Naive B cell (primary cell): ENCODE measurements around the gene TMPRSS13. TPM values are rescaled to one million over a fixed set of nuclear protein-coding genes. Genes with fewer than 3 reads are reported as not detected.
"Not testable (repeated sequence)": the region's sequence is repeated elsewhere in the genome, so short reads cannot be mapped to it uniquely, and the experiment has no call there.

ENCODE experiments used
- ATAC-seq, 2 donors: fragments of 150-1000 bp; cut with Tn5 transposase; 2 replicates each; pipeline ENCODE4 v1.10.0; 2021; ENCODE audit warnings: low read depth in 2 of 2, mild to moderate bottlenecking in 2 of 2, moderate library complexity in 2 of 2
- DNase-seq: peaks from one replicate; pipeline ENCODE4 v3.0.0; 2022
- H3K27ac Mint-ChIP-seq, 6 donors: one replicate each; pipeline ENCODE4 v1.8.0; 2020 to 2022; ENCODE audit warnings: mild to moderate bottlenecking in 6 of 6, mixed read lengths in 6 of 6, moderate library complexity in 5 of 6, inconsistent platforms in 2 of 6
- H3K27me3 Mint-ChIP-seq, 3 donors: one replicate each; pipeline ENCODE4 v1.8.0; 2021 to 2022; ENCODE audit warnings: mixed read lengths in 3 of 3, mild to moderate bottlenecking in 1 of 3
- H3K36me3 Mint-ChIP-seq, 2 donors: one replicate each; pipeline ENCODE4 v1.8.0; 2020 to 2022; ENCODE audit warnings: mixed read lengths in 2 of 2, inconsistent platforms in 1 of 2, mild to moderate bottlenecking in 1 of 2
- H3K4me1 Mint-ChIP-seq, 3 donors: one replicate each; pipeline ENCODE4 v1.8.0; 2020 to 2022; ENCODE audit warnings: mixed read lengths in 3 of 3, inconsistent platforms in 1 of 3, mild to moderate bottlenecking in 1 of 3, moderate library complexity in 1 of 3
- H3K4me3 Mint-ChIP-seq, 8 donors: one replicate each; pipeline ENCODE4 v1.8.0; 2020 to 2022; ENCODE audit warnings: mild to moderate bottlenecking in 8 of 8, mixed read lengths in 8 of 8, moderate library complexity in 8 of 8, inconsistent platforms in 2 of 8
- H3K9me3 Mint-ChIP-seq, 7 donors: one replicate each; pipeline ENCODE4 v1.8.0; 2020 to 2022; ENCODE audit warnings: mixed read lengths in 7 of 7, mild to moderate bottlenecking in 5 of 7, inconsistent platforms in 2 of 7, moderate library complexity in 1 of 7
- polyA plus RNA-seq, 6 donors: library from polyadenylated mRNA; unstranded; fragments of 300-500 nt; fragmentation: Illumina TruSeq; gene quantifications; one replicate each; pipeline ENCODE4 v1.2.3, GENCODE V29; 2021; ENCODE audit warnings: low read depth in 6 of 6

Gene TMPRSS13
- polyA plus RNA-seq, 6 donors from 2014 or later = 0.24 to 0.87 (median 0.84) TPM; not detected in 1

GRCh38 chr11:117932426-117932825, 3.2 kb upstream of the TMPRSS13 start:
- DNase-seq (no peak), ATAC-seq (no peak)
- Mint-ChIP-seq H3K27ac (peak overlapping the region in 2 of 6 donors; percentile 40 to 57), H3K4me1 (peaks cover 13 to 19% (median 15%) of the 10 kb centered on the region in 3 donors), H3K27me3 (peaks cover 4 to 14% (median 9%) of the 10 kb centered on the region in 3 donors), H3K36me3 (no peaks in the 10 kb centered on the region), H3K4me3 (no peak overlapping the region), H3K9me3 (no peaks in the 10 kb centered on the region)

- peaks cover 13 to 19% (median 15%) of the 10 kb centered on the region in 3 donors for H3K4me1 Mint-ChIP-seq
- H3K4me3 Mint-ChIP-seq = no peak overlapping the region
Measured at GRCh38 chr11:117931971-117932370, 2.8 kb upstream of the TMPRSS13 start.

GRCh38 chr11:117931331-117931950, 2.2 kb upstream of the TMPRSS13 start:
- Mint-ChIP-seq H3K36me3 (no peaks in the 10 kb centered on the region), H3K4me3 (no peak overlapping the region), H3K27me3 (peaks cover 4 to 14% (median 9%) of the 10 kb centered on the region in 3 donors), H3K9me3 (no peaks in the 10 kb centered on the region), H3K27ac (peak overlapping the region in 1 of 6 donors; percentile 23), H3K4me1 (peaks cover 13 to 19% (median 15%) of the 10 kb centered on the region in 3 donors)
- DNase-seq = no peak
- no peak for ATAC-seq

More at GRCh38 chr11:117931971-117932370, 2.8 kb upstream of the TMPRSS13 start:
- no peak for ATAC-seq
- H3K36me3 Mint-ChIP-seq = no peaks in the 10 kb centered on the region
- H3K9me3 Mint-ChIP-seq = no peaks in the 10 kb centered on the region
- peaks cover 4 to 14% (median 9%) of the 10 kb centered on the region in 3 donors for H3K27me3 Mint-ChIP-seq
- DNase-seq = no peak
- peak overlapping the region in 1 of 6 donors; percentile 40 for H3K27ac Mint-ChIP-seq

- ATAC-seq = peak in 1 of 2 donors; percentile 50
- H3K9me3 Mint-ChIP-seq = no peaks in the 10 kb centered on the region
- no peak for DNase-seq
- peak overlapping the region in 3 of 6 donors; percentile 37 to 88 (median 53) for H3K27ac Mint-ChIP-seq
- H3K4me1 Mint-ChIP-seq = peaks cover 13 to 19% (median 15%) of the 10 kb centered on the region in 3 donors
- H3K27me3 Mint-ChIP-seq = peaks cover 4 to 16% (median 9%) of the 10 kb centered on the region in 3 donors
- H3K4me3 Mint-ChIP-seq = peak overlapping the region in 2 of 8 donors; percentile 16 to 54
- H3K36me3 Mint-ChIP-seq = no peaks in the 10 kb centered on the region
Measured at GRCh38 chr11:117930668-117931330, 1.6 kb upstream of the TMPRSS13 start.

- ATAC-seq = no peak
- H3K27ac Mint-ChIP-seq = peak overlapping the region in 1 of 6 donors; percentile 88
Measured at GRCh38 chr11:117929916-117930570, 841 bp upstream of the TMPRSS13 start.

GRCh38 chr11:117928446-117929141, 608 bp downstream of the TMPRSS13 start:
- Mint-ChIP-seq H3K4me1 (peaks cover 13 to 19% (median 15%) of the 10 kb centered on the region in 3 donors), H3K4me3 (no peak overlapping the region), H3K27me3 (peaks cover 3 to 16% (median 9%) of the 10 kb centered on the region in 3 donors), H3K36me3 (no peaks in the 10 kb centered on the region), H3K9me3 (no peaks in the 10 kb centered on the region), H3K27ac (peak overlapping the region in 3 of 6 donors; percentile 26 to 79 (median 71))
- ATAC-seq = no peak
- no peak for DNase-seq

More at GRCh38 chr11:117929916-117930570, 841 bp upstream of the TMPRSS13 start:
- peaks cover 4 to 21% (median 9%) of the 10 kb centered on the region in 3 donors for H3K27me3 Mint-ChIP-seq
- H3K36me3 Mint-ChIP-seq = no peaks in the 10 kb centered on the region
- H3K9me3 Mint-ChIP-seq = no peaks in the 10 kb centered on the region
- peaks cover 13 to 19% (median 15%) of the 10 kb centered on the region in 3 donors for H3K4me1 Mint-ChIP-seq
- no peak for DNase-seq
- H3K4me3 Mint-ChIP-seq = peak overlapping the region in 2 of 8 donors; percentile 16 to 51

- Mint-ChIP-seq H3K27me3 (peaks cover 0 to 16% (median 9%) of the 10 kb centered on the region in 3 donors), H3K27ac (no peak overlapping the region), H3K4me1 (peaks cover 13 to 19% (median 15%) of the 10 kb centered on the region in 3 donors), H3K36me3 (no peaks in the 10 kb centered on the region), H3K9me3 (no peaks in the 10 kb centered on the region), H3K4me3 (no peak overlapping the region)
- no peak for DNase-seq
- ATAC-seq = no peak
Measured at GRCh38 chr11:117927926-117928325, 1.3 kb downstream of the TMPRSS13 start.

- H3K4me1 Mint-ChIP-seq = peaks cover 7 to 13% (median 11%) of the 10 kb centered on the region in 3 donors
- not testable (repeated sequence) for H3K27ac Mint-ChIP-seq, ATAC-seq, DNase-seq, H3K9me3 Mint-ChIP-seq, H3K4me3 Mint-ChIP-seq, H3K36me3 Mint-ChIP-seq
- peaks cover 0 to 18% (median 9%) of the 10 kb centered on the region in 3 donors for H3K27me3 Mint-ChIP-seq
Measured at GRCh38 chr11:117926166-117926565, 3.0 kb downstream of the TMPRSS13 start.

- H3K4me3 Mint-ChIP-seq = no peak overlapping the region
- H3K36me3 Mint-ChIP-seq = no peaks in the 10 kb centered on the region
- peak overlapping the region in 2 of 6 donors; percentile 47 to 49 for H3K27ac Mint-ChIP-seq
- peaks cover 2 to 10% (median 5%) of the 10 kb centered on the region in 3 donors for H3K4me1 Mint-ChIP-seq
- DNase-seq = no peak
- H3K9me3 Mint-ChIP-seq = no peaks in the 10 kb centered on the region
- no peak for ATAC-seq
- peaks cover 0 to 20% (median 9%) of the 10 kb centered on the region in 3 donors for H3K27me3 Mint-ChIP-seq
Measured at GRCh38 chr11:117925198-117925925, 3.8 kb downstream of the TMPRSS13 start.

GRCh38 chr11:117924631-117925170, 4.5 kb downstream of the TMPRSS13 start:
- ATAC-seq (no peak), DNase-seq (no peak)
- no peaks in the 10 kb centered on the region for H3K36me3 Mint-ChIP-seq
- H3K4me3 Mint-ChIP-seq = no peak overlapping the region
- no peaks in the 10 kb centered on the region for H3K9me3 Mint-ChIP-seq
- no peak overlapping the region for H3K27ac Mint-ChIP-seq
- H3K4me1 Mint-ChIP-seq = peaks cover 2 to 11% (median 6%) of the 10 kb centered on the region in 3 donors
- peaks cover 0 to 20% (median 9%) of the 10 kb centered on the region in 3 donors for H3K27me3 Mint-ChIP-seq

GRCh38 chr11:117923773-117924172, 5.4 kb downstream of the TMPRSS13 start:
- Mint-ChIP-seq H3K27ac (no peak overlapping the region), H3K4me3 (no peak overlapping the region), H3K4me1 (peaks cover 10 to 20% (median 12%) of the 10 kb centered on the region in 3 donors), H3K9me3 (no peaks in the 10 kb centered on the region), H3K27me3 (peaks cover 0 to 18% (median 9%) of the 10 kb centered on the region in 3 donors), H3K36me3 (no peaks in the 10 kb centered on the region)
- ATAC-seq = no peak
- DNase-seq = no peak

- no peaks in the 10 kb centered on the region for H3K9me3 Mint-ChIP-seq
- peaks cover 10 to 22% (median 12%) of the 10 kb centered on the region in 3 donors for H3K4me1 Mint-ChIP-seq
- no peak for DNase-seq
Measured at GRCh38 chr11:117923275-117923674, 5.9 kb downstream of the TMPRSS13 start.

More at GRCh38 chr11:117923275-117923674, 5.9 kb downstream of the TMPRSS13 start:
- Mint-ChIP-seq H3K27ac (no peak overlapping the region), H3K36me3 (no peaks in the 10 kb centered on the region), H3K27me3 (peaks cover 0 to 13% (median 6%) of the 10 kb centered on the region in 3 donors), H3K4me3 (no peak overlapping the region)
- no peak for ATAC-seq
